ENCODE measurements around the gene MRPL58. TPM values are rescaled to one million over a fixed set of nuclear protein-coding genes. Genes with fewer than 3 reads are reported as not detected.

The MRPL58 gene
- total RNA-seq, 1 donor: 23.5 TPM

GRCh38 chr17:75065562-75066151 is 53.2 kb downstream of the MRPL58 start:
- peaks cover 44% of the 10 kb centered on the region for H3K36me3 ChIP-seq (ENCODE audit: insufficient read depth, low read length)
- no peak overlapping the region for H3K27ac ChIP-seq (ENCODE audit: low read depth, low read length)
- no peaks in the 10 kb centered on the region for H3K27me3 ChIP-seq (ENCODE audit: insufficient read depth, low read length)
- H3K79me2 ChIP-seq (ENCODE audit: insufficient read depth, low read length): no peaks in the 10 kb centered on the region
- H3K4me3 ChIP-seq (ENCODE audit: insufficient read depth, low read length): no peak overlapping the region
- peak; percentile 59 for DNase-seq (ENCODE audit: insufficient read length, low spot score, missing footprints)
- H3K4me1 ChIP-seq (ENCODE audit: insufficient read depth, low read length): peaks cover 5% of the 10 kb centered on the region
- peaks cover 5% of the 10 kb centered on the region for H4K20me1 ChIP-seq (ENCODE audit: insufficient read depth, low read length)
- no peak overlapping the region for H2AFZ ChIP-seq (ENCODE audit: low read length)
- H3K9me3 ChIP-seq (ENCODE audit: low read depth, low read length): no peaks in the 10 kb centered on the region
- no peak overlapping the region for H3K4me2 ChIP-seq (ENCODE audit: insufficient read depth, low read length)
- no peak for TF ChIP-seq CTCF (IDR thresholded peaks at IDR 0.05; ENCODE audit: extremely low read depth, low read depth, low read length)

- DNase-seq (ENCODE audit: insufficient read length, low spot score, missing footprints): peak; percentile 75
- Histone ChIP-seq H3K79me2 (ENCODE audit: insufficient read depth, low read length) (no peaks in the 10 kb centered on the region), H4K20me1 (ENCODE audit: insufficient read depth, low read length) (peaks cover 5% of the 10 kb centered on the region)
Observed at GRCh38 chr17:75067856-75068255, 55.4 kb downstream of the MRPL58 start.

GRCh38 chr17:75068750-75069149 is 56.3 kb downstream of the MRPL58 start:
- peaks cover 3% of the 10 kb centered on the region for H4K20me1 ChIP-seq (ENCODE audit: insufficient read depth, low read length)
- no peak overlapping the region for H3K27ac ChIP-seq (ENCODE audit: low read depth, low read length)
- no peaks in the 10 kb centered on the region for H3K79me2 ChIP-seq (ENCODE audit: insufficient read depth, low read length)
- TF ChIP-seq CTCF (IDR thresholded peaks at IDR 0.05; ENCODE audit: extremely low read depth, low read depth, low read length): no peak
- no peaks in the 10 kb centered on the region for H3K27me3 ChIP-seq (ENCODE audit: insufficient read depth, low read length)
- no peaks in the 10 kb centered on the region for H3K9me3 ChIP-seq (ENCODE audit: low read depth, low read length)
- H3K4me1 ChIP-seq (ENCODE audit: insufficient read depth, low read length): peaks cover 3% of the 10 kb centered on the region
- DNase-seq (ENCODE audit: insufficient read length, low spot score, missing footprints): peak; percentile 9
- no peak overlapping the region for H3K4me3 ChIP-seq (ENCODE audit: insufficient read depth, low read length)
- H3K4me2 ChIP-seq (ENCODE audit: insufficient read depth, low read length): no peak overlapping the region
- peaks cover 13% of the 10 kb centered on the region for H3K36me3 ChIP-seq (ENCODE audit: insufficient read depth, low read length)
- H2AFZ ChIP-seq (ENCODE audit: low read length): no peak overlapping the region

More at GRCh38 chr17:75067856-75068255, 55.4 kb downstream of the MRPL58 start:
- H3K4me3 ChIP-seq (ENCODE audit: insufficient read depth, low read length): no peak overlapping the region
- no peaks in the 10 kb centered on the region for H3K9me3 ChIP-seq (ENCODE audit: low read depth, low read length)
- peaks cover 3% of the 10 kb centered on the region for H3K4me1 ChIP-seq (ENCODE audit: insufficient read depth, low read length)
- H3K27ac ChIP-seq (ENCODE audit: low read depth, low read length): no peak overlapping the region
- no peak overlapping the region for H2AFZ ChIP-seq (ENCODE audit: low read length)
- no peak for TF ChIP-seq CTCF (IDR thresholded peaks at IDR 0.05; ENCODE audit: extremely low read depth, low read depth, low read length)
- H3K36me3 ChIP-seq (ENCODE audit: insufficient read depth, low read length): peaks cover 22% of the 10 kb centered on the region
- H3K4me2 ChIP-seq (ENCODE audit: insufficient read depth, low read length): no peak overlapping the region
- no peaks in the 10 kb centered on the region for H3K27me3 ChIP-seq (ENCODE audit: insufficient read depth, low read length)

GRCh38 chr17:75069783-75070182 is 57.3 kb downstream of the MRPL58 start:
- Histone ChIP-seq H4K20me1 (ENCODE audit: insufficient read depth, low read length) (no peaks in the 10 kb centered on the region), H3K4me3 (ENCODE audit: insufficient read depth, low read length) (no peak overlapping the region), H3K4me2 (ENCODE audit: insufficient read depth, low read length) (no peak overlapping the region), H3K36me3 (ENCODE audit: insufficient read depth, low read length) (peaks cover 3% of the 10 kb centered on the region), H3K9me3 (ENCODE audit: low read depth, low read length) (no peaks in the 10 kb centered on the region), H3K79me2 (ENCODE audit: insufficient read depth, low read length) (no peaks in the 10 kb centered on the region), H2AFZ (ENCODE audit: low read length) (no peak overlapping the region), H3K27me3 (ENCODE audit: insufficient read depth, low read length) (no peaks in the 10 kb centered on the region), H3K27ac (ENCODE audit: low read depth, low read length) (no peak overlapping the region), H3K4me1 (ENCODE audit: insufficient read depth, low read length) (peaks cover 3% of the 10 kb centered on the region)
- DNase-seq (ENCODE audit: insufficient read length, low spot score, missing footprints): peak; percentile 91
- peak; percentile 52 for TF ChIP-seq CTCF (IDR thresholded peaks at IDR 0.05; ENCODE audit: extremely low read depth, low read depth, low read length)

Small RNA genes within 50 kb of the gene (small RNA-seq; reads per million reads assigned to genes)
- not detected for gene AC111186.1
- gene RN7SL573P: not detected
- not detected for gene RNU6-362P

Other genes starting within 250 kb of the MRPL58 start
- 33.0 and 35.1 TPM in 2 replicates for gene NAT9, start 236.3 kb upstream of the MRPL58 start, total RNA-seq
- gene GRIN2C, start 152.8 kb upstream of the MRPL58 start, total RNA-seq: 0.29 and 0.72 TPM in 2 replicates
- 23.5 and 25.9 TPM in 2 replicates for gene FDXR, start 139.7 kb upstream of the MRPL58 start, total RNA-seq
- not detected in 2 replicates for gene FADS6, start 119.0 kb upstream of the MRPL58 start, total RNA-seq
- gene USH1G, start 89.4 kb upstream of the MRPL58 start, total RNA-seq: not detected in 2 replicates
- gene OTOP2, start 88.4 kb upstream of the MRPL58 start, total RNA-seq: not detected in 2 replicates
- gene OTOP3, start 76.8 kb upstream of the MRPL58 start, total RNA-seq: not detected in 2 replicates
- gene HID1, start 39.9 kb upstream of the MRPL58 start, total RNA-seq: 0.36 TPM in 1 of 2 replicates, not detected in the other
- gene CDR2L, start 25.0 kb upstream of the MRPL58 start, total RNA-seq: 15.9 and 16.6 TPM in 2 replicates
- gene ATP5PD, start 34.3 kb downstream of the MRPL58 start, total RNA-seq: 240 and 278 TPM in 2 replicates
- gene KCTD2, start 34.6 kb downstream of the MRPL58 start, total RNA-seq: 19.7 and 20.3 TPM in 2 replicates
- 16.3 and 19.2 TPM in 2 replicates for gene SLC16A5, start 75.3 kb downstream of the MRPL58 start, total RNA-seq
- 3.2 and 3.3 TPM in 2 replicates for gene ARMC7, start 97.3 kb downstream of the MRPL58 start, total RNA-seq
- gene NT5C, start 119.1 kb downstream of the MRPL58 start, total RNA-seq: 48.1 and 53.9 TPM in 2 replicates
- gene JPT1, start 141.8 kb downstream of the MRPL58 start, total RNA-seq: 55.7 and 60.8 TPM in 2 replicates
- 92.6 and 96.4 TPM in 2 replicates for gene SUMO2, start 170.3 kb downstream of the MRPL58 start, total RNA-seq
- 26.4 and 26.5 TPM in 2 replicates for gene NUP85, start 193.0 kb downstream of the MRPL58 start, total RNA-seq
- gene GGA3, start 248.9 kb downstream of the MRPL58 start, total RNA-seq: 9.0 and 12.1 TPM in 2 replicates
- gene MRPS7, start 249.2 kb downstream of the MRPL58 start, total RNA-seq: 43.6 and 45.6 TPM in 2 replicates

Data from osteoblast (primary cell).